Naive thymus-derived CD4-positive, alpha-beta T cell (primary cell): Measurements from ENCODE around the gene BRCA1. TPM values are rescaled to one million over a fixed set of nuclear protein-coding genes. Genes with fewer than 3 reads are reported as not detected.

Experiments used
- ATAC-seq: fragments of 150-1000 bp; cut with Tn5 transposase; 2 replicates; pipeline ENCODE4 v1.10.0; 2021; ENCODE audit warnings: mild to moderate bottlenecking, moderate library complexity
- CTCF ChIA-PET: fragments of 350-600 bp; sonication (Branson Sonifier 250); formaldehyde crosslinking; loops from one replicate; lab custom pipeline; 2021; ENCODE audit warnings: antibody characterized with exemption; lab: Charles Lee
- POLR2A ChIA-PET: fragments of 350-600 bp; sonication (Branson Sonifier 250); formaldehyde crosslinking; loops from one replicate; lab custom pipeline; 2021; ENCODE audit warnings: antibody characterized with exemption, inconsistent platforms; lab: Charles Lee
- DNase-seq, 9 donors: peaks; one replicate each; pipeline versions ENCODE4 v3.0.0 to v3.0.0-alpha.2; 2020 to 2022; ENCODE audit warnings: mixed read lengths in 1 of 9
- H3K27ac ChIP-seq: one replicate; pipeline ENCODE4 v1.7.0; 2013; ENCODE audit warnings: mild to moderate bottlenecking, low read depth, low read length, moderate library complexity
- H3K27me3 ChIP-seq, 2 donors: one replicate each; pipeline ENCODE4 v1.7.0; 2013; ENCODE audit warnings: low read length in 2 of 2, mild to moderate bottlenecking in 2 of 2, moderate library complexity in 2 of 2; ENCODE audit not compliant: control insufficient read depth in 2 of 2, insufficient read depth in 2 of 2
- H3K36me3 ChIP-seq, 3 experiments: 1 replicate in 2 of 3; 2 replicates in 1 of 3; pipeline ENCODE4 v1.7.0; 2013; ENCODE audit warnings: low read length in 3 of 3, mild to moderate bottlenecking in 3 of 3, moderate library complexity in 1 of 3; ENCODE audit not compliant: insufficient read depth in 3 of 3, control insufficient read depth in 2 of 3
- H3K4me1 ChIP-seq, 2 donors: one replicate each; pipeline ENCODE4 v1.7.0; 2013; ENCODE audit warnings: low read length in 2 of 2, mild to moderate bottlenecking in 2 of 2, moderate library complexity in 1 of 2; ENCODE audit not compliant: control insufficient read depth in 2 of 2, insufficient read depth in 2 of 2
- H3K4me3 ChIP-seq: 2 replicates; pipeline ENCODE4 v1.7.0; 2013; ENCODE audit warnings: mild to moderate bottlenecking, low read length
- H3K9me3 ChIP-seq, 3 experiments: 1 replicate in 2 of 3; 2 replicates in 1 of 3; pipeline ENCODE4 v1.7.0; 2013; ENCODE audit warnings: low read length in 3 of 3; ENCODE audit not compliant: control insufficient read depth in 2 of 3
- H3K27ac Mint-ChIP-seq, 9 donors: one replicate each; pipeline ENCODE4 v1.8.0; 2020 to 2022; ENCODE audit warnings: mixed read lengths in 9 of 9, mild to moderate bottlenecking in 8 of 9, moderate library complexity in 5 of 9, inconsistent platforms in 2 of 9
- H3K27me3 Mint-ChIP-seq, 5 donors: one replicate each; pipeline ENCODE4 v1.8.0; 2021 to 2022; ENCODE audit warnings: mixed read lengths in 5 of 5, mild to moderate bottlenecking in 1 of 5
- H3K36me3 Mint-ChIP-seq, 5 donors: one replicate each; pipeline ENCODE4 v1.8.0; 2020 to 2022; ENCODE audit warnings: mixed read lengths in 5 of 5, mild to moderate bottlenecking in 3 of 5, inconsistent platforms in 1 of 5
- H3K4me1 Mint-ChIP-seq, 7 donors: one replicate each; pipeline ENCODE4 v1.8.0; 2020 to 2022; ENCODE audit warnings: mixed read lengths in 7 of 7, mild to moderate bottlenecking in 3 of 7, inconsistent platforms in 1 of 7
- H3K4me3 Mint-ChIP-seq, 10 donors: one replicate each; pipeline ENCODE4 v1.8.0; 2020 to 2022; ENCODE audit warnings: mild to moderate bottlenecking in 10 of 10, mixed read lengths in 10 of 10, moderate library complexity in 6 of 10, inconsistent platforms in 2 of 10
- H3K9me3 Mint-ChIP-seq, 11 donors: one replicate each; pipeline ENCODE4 v1.8.0; 2020 to 2022; ENCODE audit warnings: mixed read lengths in 11 of 11, mild to moderate bottlenecking in 4 of 11, inconsistent platforms in 1 of 11, moderate library complexity in 1 of 11
- intact Hi-C, 2 donors: fragments of 100-400 bp; cut with micrococcal nuclease; formaldehyde crosslinking; loops; one replicate each; pipeline ENCODE4 v1.15.1; 2023
- polyA plus RNA-seq, 2 donors: library from polyadenylated mRNA; unstranded; fragments of 300-500 nt; fragmentation: Illumina TruSeq; gene quantifications; one replicate each; pipeline ENCODE4 v1.2.3, GENCODE V29; 2021
- total RNA-seq, 6 experiments: library from RNA in 5 of 6; stranded (reverse) in 5 of 6; gene quantifications; 1 replicate in 5 of 6; 2 replicates in 1 of 6; pipeline ENCODE4 v1.2.3 and lab custom pipeline; 2021 to 2026

Gene BRCA1
- total and polyA plus RNA-seq, 7 experiments from 2014 or later = 1.1 to 54.1 (median 4.5) TPM

DNA sequence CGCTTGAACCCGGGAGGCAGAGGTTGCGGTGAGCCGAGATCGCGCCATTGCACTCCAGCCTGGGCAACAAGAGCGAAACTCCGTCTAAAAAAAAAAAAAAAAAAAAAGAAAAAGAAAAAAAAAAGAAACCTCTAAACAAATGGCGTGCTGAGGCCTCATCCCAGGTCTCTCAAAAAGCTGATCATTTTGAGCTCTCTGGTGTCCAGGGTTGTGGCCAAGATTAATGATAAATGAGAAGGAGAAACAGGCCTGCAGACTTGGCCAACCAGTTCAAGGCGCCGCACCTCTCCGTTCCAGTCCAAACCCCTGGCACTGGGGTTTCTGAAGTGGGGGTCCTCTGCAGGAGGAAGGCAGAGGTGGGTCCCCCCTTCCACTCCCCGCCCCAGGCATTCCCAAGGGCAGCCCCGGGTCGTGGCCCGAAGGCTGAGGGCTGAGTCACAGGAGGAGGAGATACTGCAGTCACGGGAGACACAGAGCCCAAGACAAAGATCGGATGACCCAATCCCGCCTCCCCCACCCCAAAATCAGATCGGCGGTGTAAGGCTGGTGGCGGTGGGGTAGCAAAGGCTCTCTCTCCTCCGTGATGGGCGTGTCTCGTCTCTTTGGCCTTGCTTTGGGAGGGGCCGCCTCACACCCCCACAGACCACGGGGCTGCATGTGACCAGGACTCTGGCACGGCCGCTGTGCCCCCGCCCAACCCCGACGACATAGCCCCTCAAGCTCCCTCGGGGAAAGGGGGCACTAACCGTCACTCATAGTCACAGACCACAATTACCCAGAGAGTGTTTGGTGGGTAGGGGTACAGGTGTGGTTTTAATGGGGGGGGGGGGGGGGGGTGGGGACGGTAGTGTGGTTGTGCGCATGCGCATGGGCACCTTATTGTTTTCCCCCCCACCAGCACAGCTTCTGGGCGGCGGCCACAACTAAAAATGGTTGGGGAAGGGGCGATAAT is 104.1 kb downstream of the BRCA1 start:
- Histone ChIP-seq H3K9me3 (no peaks in the 10 kb centered on the region), H3K4me1 (peaks cover 21 to 27% of the 10 kb centered on the region in 2 donors), H3K27me3 (no peaks in the 10 kb centered on the region), H3K27ac (peak overlapping the region; percentile 73), H3K36me3 (peaks cover 0 to 5% (median 0%) of the 10 kb centered on the region in 3 experiments), H3K4me3 (peak overlapping the region; percentile 79)
- DNase-seq = peak in 7 of 9 donors; percentile 30 to 56 (median 43)
- Mint-ChIP-seq H3K27ac (peak overlapping the region in 8 of 9 donors; percentile 52 to 89 (median 82)), H3K36me3 (peaks cover 0 to 4% (median 0%) of the 10 kb centered on the region in 5 donors), H3K4me1 (peaks cover 16 to 41% (median 38%) of the 10 kb centered on the region in 7 donors), H3K27me3 (peaks cover 0 to 14% (median 0%) of the 10 kb centered on the region in 5 donors), H3K4me3 (peak overlapping the region; percentile 86 to 95 (median 92)), H3K9me3 (peaks cover 0 to 2% (median 0%) of the 10 kb centered on the region in 11 donors)
- intact Hi-C loops = loop anchor here (5.0 to 10.0 kb wide), 4 partner anchors 151 to 829 kb away; partner anchors contain the start of genes GHDC (in 1 of the 2), NBR1 (in 1 of the 2), PLEKHH3 (in 1 of the 2) and TMEM106A (in 1 of the 2)
- ChIA-PET CTCF (interaction anchor here (0.6 kb wide), 1 partner anchor 375 kb away, joined by 4 read pairs; no protein-coding TSS in a partner anchor), POLR2A (interaction anchor here (0.7 to 1.9 kb wide), 9 partner anchors 9 to 367 kb away, joined by 3 to 12 read pairs (median 4); partner anchors contain the start of genes BRCA1, IFI35 and RPL27)
- peak; percentile 1 for ATAC-seq

DNA sequence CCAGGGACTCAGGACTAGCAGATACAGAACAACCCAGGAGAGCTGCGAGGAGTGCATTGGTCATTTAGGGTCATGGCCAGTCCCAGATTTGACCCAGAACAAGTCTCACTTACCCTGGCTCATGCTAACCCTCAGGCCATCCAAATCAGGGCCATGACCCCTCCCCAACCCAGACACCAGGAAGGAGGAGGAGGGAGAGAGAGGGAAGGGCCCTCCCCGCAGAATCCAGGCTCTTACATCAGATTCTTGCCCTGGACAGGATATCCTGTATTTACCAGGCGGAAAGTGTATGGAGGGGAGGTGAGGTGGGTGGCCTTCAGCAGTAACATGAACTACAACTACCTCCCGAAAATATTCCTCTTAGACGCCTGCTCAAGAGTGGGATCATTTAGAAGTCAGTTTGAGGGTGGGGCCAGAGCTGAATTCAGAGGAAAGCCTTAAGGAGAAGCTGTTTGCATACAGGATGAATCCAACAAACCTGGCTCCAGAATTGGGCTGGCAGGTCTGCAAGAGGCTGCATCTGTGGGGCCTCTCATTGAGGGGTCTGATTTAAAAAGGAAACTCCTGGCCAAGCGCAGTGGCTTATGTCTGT is 105.0 kb downstream of the BRCA1 start:
- Histone ChIP-seq H3K4me3 (no peak overlapping the region), H3K27me3 (no peaks in the 10 kb centered on the region), H3K4me1 (peaks cover 19 to 27% of the 10 kb centered on the region in 2 donors), H3K36me3 (peaks cover 0 to 11% (median 0%) of the 10 kb centered on the region in 3 experiments), H3K27ac (peak overlapping the region; percentile 18), H3K9me3 (no peaks in the 10 kb centered on the region)
- no peak for ATAC-seq
- Mint-ChIP-seq H3K4me1 (peaks cover 16 to 41% (median 36%) of the 10 kb centered on the region in 7 donors), H3K4me3 (peak overlapping the region; percentile 45 to 94 (median 86)), H3K27ac (peak overlapping the region in 8 of 9 donors; percentile 44 to 87 (median 73)), H3K36me3 (peaks cover 0 to 2% (median 0%) of the 10 kb centered on the region in 5 donors), H3K9me3 (peaks cover 0 to 2% (median 0%) of the 10 kb centered on the region in 11 donors), H3K27me3 (peaks cover 0 to 10% (median 0%) of the 10 kb centered on the region in 5 donors)
- POLR2A ChIA-PET = interaction anchor here (0.7 to 1.8 kb wide), 3 partner anchors 13 to 368 kb away, joined by 3 to 5 read pairs (median 4); no protein-coding TSS in a partner anchor
- CTCF ChIA-PET = interaction anchor here (0.6 kb wide), 1 partner anchor 376 kb away, joined by 4 read pairs; no protein-coding TSS in a partner anchor
- no peak for DNase-seq
- intact Hi-C loops = loop anchor here (5.0 to 10.0 kb wide), 4 partner anchors 152 to 828 kb away; partner anchors contain the start of genes GHDC (in 1 of the 2), NBR1 (in 1 of the 2), PLEKHH3 (in 1 of the 2) and TMEM106A (in 1 of the 2)

DNA sequence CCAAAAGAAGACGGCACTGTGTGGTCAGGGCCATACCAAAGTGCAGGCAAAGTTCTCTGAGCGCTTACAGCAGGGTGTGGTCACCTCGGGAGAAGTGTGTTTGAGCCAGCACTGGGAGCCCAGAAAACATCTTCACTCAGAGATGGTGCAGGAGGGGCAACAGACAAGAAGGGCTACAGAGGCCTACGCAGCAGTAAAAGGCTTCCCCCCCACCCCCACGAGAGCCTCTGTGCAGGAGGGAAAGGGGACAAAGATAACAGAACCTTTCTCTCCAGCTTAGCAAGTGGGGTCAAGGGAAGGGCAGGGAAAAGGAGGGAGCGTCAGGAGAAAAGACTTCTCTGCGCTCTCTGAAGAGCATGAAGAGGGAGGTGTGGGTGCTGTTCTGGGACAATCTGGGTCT is 105.7 kb downstream of the BRCA1 start:
- ChIA-PET CTCF (interaction anchor here (0.7 to 1.1 kb wide), 2 partner anchors 13 to 21 kb away, joined by 3 read pairs; partner anchors contain the start of genes IFI35 and RPL27), POLR2A (interaction anchor here (0.7 to 1.4 kb wide), 4 partner anchors 9 to 21 kb away, joined by 3 to 4 read pairs (median 3); partner anchors contain the start of gene RPL27)
- Mint-ChIP-seq H3K4me3 (peak overlapping the region in 9 of 10 donors; percentile 15 to 94 (median 58)), H3K27ac (peak overlapping the region in 7 of 9 donors; percentile 44 to 90 (median 75)), H3K36me3 (peaks cover 0 to 3% (median 0%) of the 10 kb centered on the region in 5 donors), H3K27me3 (peaks cover 0 to 5% (median 0%) of the 10 kb centered on the region in 5 donors), H3K4me1 (peaks cover 11 to 36% (median 32%) of the 10 kb centered on the region in 7 donors), H3K9me3 (peaks cover 0 to 2% (median 0%) of the 10 kb centered on the region in 11 donors)
- Histone ChIP-seq H3K27me3 (no peaks in the 10 kb centered on the region), H3K4me3 (no peak overlapping the region), H3K27ac (peak overlapping the region; percentile 18), H3K4me1 (peaks cover 19 to 25% of the 10 kb centered on the region in 2 donors), H3K36me3 (peaks cover 0 to 18% (median 0%) of the 10 kb centered on the region in 3 experiments), H3K9me3 (no peaks in the 10 kb centered on the region)
- intact Hi-C loops = no loop called here
- ATAC-seq (no peak), DNase-seq (no peak)

DNA sequence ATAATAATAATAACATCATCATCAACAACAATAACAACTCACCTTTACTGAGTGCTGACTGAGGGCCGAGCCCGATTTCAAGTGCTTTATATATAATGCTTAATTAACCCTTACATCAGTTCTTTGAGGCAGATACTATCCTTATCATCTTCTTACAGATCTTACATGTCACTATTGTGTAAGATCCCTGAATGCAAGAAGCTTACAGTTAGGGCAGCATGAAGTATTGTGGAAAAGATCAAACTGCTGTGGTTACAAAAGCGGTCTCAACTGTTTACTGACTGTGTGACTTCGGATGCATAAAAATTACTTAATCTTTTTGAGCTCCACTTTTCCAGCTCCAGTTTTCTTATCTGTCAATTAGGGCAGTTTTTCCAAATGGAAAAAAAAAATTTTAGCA is 106.2 kb downstream of the BRCA1 start:
- peak overlapping the region in 8 of 9 donors; percentile 34 to 86 (median 72) for H3K27ac Mint-ChIP-seq
- Histone ChIP-seq H3K4me1 (peaks cover 15 to 20% of the 10 kb centered on the region in 2 donors), H3K27me3 (no peaks in the 10 kb centered on the region), H3K27ac (no peak overlapping the region), H3K36me3 (peaks cover 0 to 23% (median 0%) of the 10 kb centered on the region in 3 experiments), H3K9me3 (no peaks in the 10 kb centered on the region), H3K4me3 (no peak overlapping the region)
- no peaks in the 10 kb centered on the region for H3K9me3 Mint-ChIP-seq
- ATAC-seq = no peak
- ChIA-PET CTCF (interaction anchor here (0.7 to 1.1 kb wide), 2 partner anchors 13 to 21 kb away, joined by 3 read pairs; partner anchors contain the start of genes IFI35 and RPL27), POLR2A (interaction anchor here (0.7 to 1.4 kb wide), 5 partner anchors 9 to 106 kb away, joined by 3 to 4 read pairs (median 3); partner anchors contain the start of genes BRCA1 and RPL27)
- H3K36me3 Mint-ChIP-seq = peaks cover 0 to 3% (median 0%) of the 10 kb centered on the region in 5 donors
- DNase-seq = no peak
- peaks cover 8 to 33% (median 29%) of the 10 kb centered on the region in 7 donors for H3K4me1 Mint-ChIP-seq
- H3K27me3 Mint-ChIP-seq = peaks cover 0 to 2% (median 0%) of the 10 kb centered on the region in 5 donors
- intact Hi-C loops = no loop called here
- H3K4me3 Mint-ChIP-seq = peak overlapping the region in 1 of 10 donors; percentile 29

DNA sequence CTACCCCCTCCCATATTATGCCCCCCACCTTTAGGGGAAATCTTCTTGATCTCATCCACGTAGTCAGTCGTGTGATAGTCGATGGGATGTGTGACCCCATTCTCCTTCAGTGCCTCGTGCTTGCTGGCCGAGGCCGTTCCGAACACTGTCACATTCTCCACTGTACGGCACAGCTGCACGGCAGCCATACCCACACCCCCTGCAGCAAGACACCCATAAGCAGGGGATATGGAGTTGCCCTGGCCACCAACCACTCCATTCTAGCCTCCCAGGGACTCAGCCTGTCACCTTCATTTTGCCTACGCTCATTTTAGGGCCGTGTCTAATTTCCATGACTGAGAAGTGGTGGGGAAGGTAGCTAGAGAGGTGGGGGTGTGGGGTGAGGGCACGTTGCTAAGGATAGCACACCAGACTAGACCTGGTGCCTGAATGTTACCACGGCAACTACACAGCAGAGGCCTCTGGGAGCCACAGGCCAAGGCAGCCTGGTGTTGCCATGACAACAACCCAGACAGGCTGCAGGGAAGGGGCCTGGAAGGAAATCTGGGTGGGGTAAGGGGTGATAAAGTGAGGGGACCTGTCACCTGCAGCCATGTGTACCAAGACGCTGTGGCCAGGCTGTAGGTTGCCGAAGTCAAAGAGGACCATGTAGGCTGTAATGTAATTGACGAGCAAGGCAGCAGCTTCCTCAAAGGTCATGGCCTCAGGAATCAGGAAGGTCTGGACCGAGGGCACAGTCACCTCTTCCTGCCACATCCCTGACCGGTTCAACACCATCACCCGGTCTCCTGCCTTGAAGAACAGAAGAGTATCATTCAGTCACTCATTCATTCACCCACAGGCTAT is 106.9 kb downstream of the BRCA1 start:
- peak in 5 of 9 donors; percentile 33 to 65 (median 38) for DNase-seq
- Mint-ChIP-seq H3K4me3 (peak overlapping the region in 1 of 10 donors; percentile 16), H3K36me3 (peaks cover 0 to 7% (median 0%) of the 10 kb centered on the region in 5 donors), H3K27ac (peak overlapping the region; percentile 34 to 86 (median 72)), H3K9me3 (no peaks in the 10 kb centered on the region), H3K4me1 (peaks cover 8 to 34% (median 29%) of the 10 kb centered on the region in 7 donors), H3K27me3 (peaks cover 0 to 2% (median 0%) of the 10 kb centered on the region in 5 donors)
- H3K27ac ChIP-seq = peak overlapping the region; percentile 4
- peaks cover 0 to 30% (median 4%) of the 10 kb centered on the region in 3 experiments for H3K36me3 ChIP-seq
- H3K9me3 ChIP-seq = no peaks in the 10 kb centered on the region
- intact Hi-C loops = no loop called here
- H3K27me3 ChIP-seq = no peaks in the 10 kb centered on the region
- POLR2A ChIA-PET = interaction anchor here (0.7 to 1.5 kb wide), 5 partner anchors 8 to 107 kb away, joined by 3 to 6 read pairs (median 3); partner anchors contain the start of genes BRCA1 and RPL27
- CTCF ChIA-PET = interaction anchor here (0.8 to 1.1 kb wide), 2 partner anchors 20 to 1359 kb away, joined by 3 read pairs; partner anchors contain the start of gene RPL27
- no peak overlapping the region for H3K4me3 ChIP-seq
- peak; percentile 60 for ATAC-seq
- H3K4me1 ChIP-seq = peaks cover 11 to 18% of the 10 kb centered on the region in 2 donors
